NCI-H2029 treated with DMSO at 0.1 percent for 48 hours (cell line): ENCODE results near the gene SLC6A13.
"Not testable (repeated sequence)": the region's sequence is repeated elsewhere in the genome, so short reads cannot be mapped to it uniquely, and the experiment has no call there.

Experiments
- DNase-seq: peaks from one replicate; lab custom pipeline; 2025; lab: John Stamatoyannopoulos, UW

Gene SLC6A13

GRCh38 chr12:262817-263216, at the start of gene SLC6A13:
TSS of gene SLC6A13 (minus strand) at chr12:262836. CDS start at chr12:260052, 2,784 bp downstream.
- DNase-seq: no peak

GRCh38 chr12:308511-308910, 45.9 kb upstream of the SLC6A13 start:
- DNase-seq: no peak

GRCh38 chr12:307406-307805, 44.8 kb upstream of the SLC6A13 start:
- DNase-seq: no peak

- DNase-seq: no peak
Measured at GRCh38 chr12:304805-305204, 42.2 kb upstream of the SLC6A13 start.

GRCh38 chr12:302766-303165, 40.1 kb upstream of the SLC6A13 start:
- DNase-seq: not testable (repeated sequence)

GRCh38 chr12:300166-300565, 37.5 kb upstream of the SLC6A13 start:
- not testable (repeated sequence) for DNase-seq

- not testable (repeated sequence) for DNase-seq
Measured at GRCh38 chr12:299511-299910, 36.9 kb upstream of the SLC6A13 start.

- not testable (repeated sequence) for DNase-seq
Measured at GRCh38 chr12:298059-298458, 35.4 kb upstream of the SLC6A13 start.

GRCh38 chr12:295132-295531, 32.5 kb upstream of the SLC6A13 start:
- DNase-seq: no peak

GRCh38 chr12:293199-293598, 30.6 kb upstream of the SLC6A13 start:
- DNase-seq: no peak

- DNase-seq: no peak
Measured at GRCh38 chr12:292186-292585, 29.6 kb upstream of the SLC6A13 start.

- DNase-seq: no peak
Measured at GRCh38 chr12:291153-291723, 28.6 kb upstream of the SLC6A13 start.

- no peak for DNase-seq
Measured at GRCh38 chr12:288687-289086, 26.1 kb upstream of the SLC6A13 start.

- no peak for DNase-seq
Measured at GRCh38 chr12:286531-287300, 24.1 kb upstream of the SLC6A13 start.

- no peak for DNase-seq
Measured at GRCh38 chr12:278046-278445, 15.4 kb upstream of the SLC6A13 start.

- DNase-seq: no peak
Measured at GRCh38 chr12:275812-276211, 13.2 kb upstream of the SLC6A13 start.

GRCh38 chr12:273382-273781, 10.7 kb upstream of the SLC6A13 start:
- DNase-seq: no peak

- DNase-seq: no peak
Measured at GRCh38 chr12:272942-273341, 10.3 kb upstream of the SLC6A13 start.

GRCh38 chr12:271161-271560, 8.5 kb upstream of the SLC6A13 start:
- DNase-seq: no peak

GRCh38 chr12:269191-269590, 6.6 kb upstream of the SLC6A13 start:
- peak; percentile 17 for DNase-seq

- no peak for DNase-seq
Measured at GRCh38 chr12:268483-268840, 5.8 kb upstream of the SLC6A13 start.

- no peak for DNase-seq
Measured at GRCh38 chr12:267581-268482, 5.2 kb upstream of the SLC6A13 start.

GRCh38 chr12:265096-265495, 2.5 kb upstream of the SLC6A13 start:
- DNase-seq: no peak
